Esophagus muscularis mucosa (tissue), 3 donors: Measurements from ENCODE around the gene SENP6.

Source experiments
- POLR2A ChIP-seq: fragments of 450-650 bp; IDR thresholded peaks from one replicate; pipeline ENCODE4 v1.6.1; 2017; ENCODE audit warnings: antibody characterized with exemption, moderate library complexity, mild to moderate bottlenecking, low read depth
- TF ChIP-seq, protein P1 (sequence below), 3 experiments: fragments of 200-600 bp in 2 of 3; fragments of 450-650 bp in 1 of 3; sonication (generic) in 2 of 3; IDR thresholded peaks; one replicate each; pipeline ENCODE4 v1.5.1; 2017 to 2019; ENCODE audit warnings: antibody characterized with exemption in 3 of 3, mild to moderate bottlenecking in 2 of 3, moderate library complexity in 1 of 3

DNA sequence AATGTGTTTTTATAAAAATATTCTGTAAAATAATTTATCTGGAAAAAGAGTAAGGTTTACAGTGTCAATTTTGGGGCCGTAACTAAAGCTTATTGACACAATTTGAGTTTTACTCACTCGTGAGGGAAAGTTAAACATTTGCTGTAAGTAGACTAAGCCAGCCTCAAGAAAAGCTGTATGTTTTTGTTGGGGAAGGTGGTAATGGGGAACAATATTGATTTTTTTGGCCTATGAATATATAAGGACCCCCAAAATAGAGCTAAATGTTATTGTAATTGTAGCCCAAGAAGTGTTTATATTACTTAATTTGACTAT lies 1.4 kb downstream of the SENP6 start:
- TF ChIP-seq, protein P1, sequence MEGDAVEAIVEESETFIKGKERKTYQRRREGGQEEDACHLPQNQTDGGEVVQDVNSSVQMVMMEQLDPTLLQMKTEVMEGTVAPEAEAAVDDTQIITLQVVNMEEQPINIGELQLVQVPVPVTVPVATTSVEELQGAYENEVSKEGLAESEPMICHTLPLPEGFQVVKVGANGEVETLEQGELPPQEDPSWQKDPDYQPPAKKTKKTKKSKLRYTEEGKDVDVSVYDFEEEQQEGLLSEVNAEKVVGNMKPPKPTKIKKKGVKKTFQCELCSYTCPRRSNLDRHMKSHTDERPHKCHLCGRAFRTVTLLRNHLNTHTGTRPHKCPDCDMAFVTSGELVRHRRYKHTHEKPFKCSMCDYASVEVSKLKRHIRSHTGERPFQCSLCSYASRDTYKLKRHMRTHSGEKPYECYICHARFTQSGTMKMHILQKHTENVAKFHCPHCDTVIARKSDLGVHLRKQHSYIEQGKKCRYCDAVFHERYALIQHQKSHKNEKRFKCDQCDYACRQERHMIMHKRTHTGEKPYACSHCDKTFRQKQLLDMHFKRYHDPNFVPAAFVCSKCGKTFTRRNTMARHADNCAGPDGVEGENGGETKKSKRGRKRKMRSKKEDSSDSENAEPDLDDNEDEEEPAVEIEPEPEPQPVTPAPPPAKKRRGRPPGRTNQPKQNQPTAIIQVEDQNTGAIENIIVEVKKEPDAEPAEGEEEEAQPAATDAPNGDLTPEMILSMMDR (IDR thresholded peaks at IDR 0.05): no peak
- no peak for TF ChIP-seq POLR2A
